ENCODE results near the gene CEACAM8.

- TF ChIP-seq, protein P1, sequence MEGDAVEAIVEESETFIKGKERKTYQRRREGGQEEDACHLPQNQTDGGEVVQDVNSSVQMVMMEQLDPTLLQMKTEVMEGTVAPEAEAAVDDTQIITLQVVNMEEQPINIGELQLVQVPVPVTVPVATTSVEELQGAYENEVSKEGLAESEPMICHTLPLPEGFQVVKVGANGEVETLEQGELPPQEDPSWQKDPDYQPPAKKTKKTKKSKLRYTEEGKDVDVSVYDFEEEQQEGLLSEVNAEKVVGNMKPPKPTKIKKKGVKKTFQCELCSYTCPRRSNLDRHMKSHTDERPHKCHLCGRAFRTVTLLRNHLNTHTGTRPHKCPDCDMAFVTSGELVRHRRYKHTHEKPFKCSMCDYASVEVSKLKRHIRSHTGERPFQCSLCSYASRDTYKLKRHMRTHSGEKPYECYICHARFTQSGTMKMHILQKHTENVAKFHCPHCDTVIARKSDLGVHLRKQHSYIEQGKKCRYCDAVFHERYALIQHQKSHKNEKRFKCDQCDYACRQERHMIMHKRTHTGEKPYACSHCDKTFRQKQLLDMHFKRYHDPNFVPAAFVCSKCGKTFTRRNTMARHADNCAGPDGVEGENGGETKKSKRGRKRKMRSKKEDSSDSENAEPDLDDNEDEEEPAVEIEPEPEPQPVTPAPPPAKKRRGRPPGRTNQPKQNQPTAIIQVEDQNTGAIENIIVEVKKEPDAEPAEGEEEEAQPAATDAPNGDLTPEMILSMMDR (IDR thresholded peaks at IDR 0.05; ENCODE audit: low read length), result no peak
- no peak for TF ChIP-seq EZH2 (IDR thresholded peaks at IDR 0.05; ENCODE audit: borderline replicate concordance, low read length)
Observed at GRCh38 chr19:42546831-42547500, 47.8 kb downstream of the CEACAM8 start.
